HEK293T (cell line): Measurements from ENCODE around the gene DOK6.

Source experiments
- CTBP1 ChIP-seq: fragments of 450-650 bp; IDR thresholded peaks from 2 replicates; pipeline ENCODE4 v1.6.1; 2016; ENCODE audit warnings: borderline replicate concordance
- ELF4 ChIP-seq: fragments of 450-650 bp; IDR thresholded peaks from 2 replicates; pipeline ENCODE4 v1.6.1; 2017; ENCODE audit warnings: antibody characterized with exemption
- NFRKB ChIP-seq: fragments of 450-650 bp; IDR thresholded peaks from 2 replicates; pipeline ENCODE4 v1.6.1; 2016; ENCODE audit warnings: mild to moderate bottlenecking, moderate library complexity
- TARDBP ChIP-seq: fragments of 450-650 bp; IDR thresholded peaks from 2 replicates; pipeline ENCODE4 v1.6.1; 2016
- ZNF384 ChIP-seq: fragments of 450-650 bp; IDR thresholded peaks from 2 replicates; pipeline ENCODE4 v1.6.1; 2016

DNA sequence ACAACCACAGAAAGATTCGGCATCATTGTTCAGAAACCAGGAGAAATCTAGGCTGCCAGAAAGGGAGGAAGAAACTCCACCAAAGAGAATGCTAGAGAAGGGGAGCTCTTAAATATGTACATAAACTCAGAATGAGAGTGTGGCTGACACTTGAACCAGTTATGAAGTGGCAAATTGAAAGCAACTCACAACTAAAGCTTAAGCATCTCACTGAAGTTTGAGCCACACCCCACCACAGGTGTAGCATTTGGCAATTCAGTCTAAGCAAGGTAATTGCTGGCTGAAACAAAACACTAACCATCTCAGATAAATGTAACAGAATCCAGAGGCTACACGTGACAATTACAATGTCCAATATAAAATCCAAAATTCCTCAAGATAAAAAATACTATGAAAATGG is 168.4 kb downstream of the DOK6 start:
- no peak for TF ChIP-seq NFRKB
- no peak for TF ChIP-seq ZNF384
- TF ChIP-seq ELF4 = no peak
- TF ChIP-seq TARDBP = no peak
- TF ChIP-seq CTBP1 = no peak
